GM12878 (cell line): Measurements from ENCODE around the gene HMG20B. TPM values are rescaled to one million over a fixed set of nuclear protein-coding genes. Genes with fewer than 3 reads are reported as not detected.

Experiments used
- ATAC-seq: fragments of 200-7000 bp; cut with Tn5 transposase; 3 replicates; pipeline ENCODE4 v1.9.1; 2020; ENCODE audit warnings: mild to moderate bottlenecking, moderate library complexity
- BruUV-seq: library from RNA; stranded (reverse); fragments of 400-500 nt; replicated peaks from 2 replicates; lab custom pipeline; 2021; lab: Mats Ljungman, UMichigan
- CTCF ChIA-PET: fragments of 300-600 bp; sonication (Branson Sonifier 250); formaldehyde crosslinking; extraction: SDS; loops from one replicate; lab custom pipeline; 2021; ENCODE audit warnings: inconsistent platforms; lab: Yijun Ruan, JAX
- POLR2A ChIA-PET: fragments of 350-600 bp; formaldehyde crosslinking; extraction: SDS; loops from one replicate; lab custom pipeline; 2021; ENCODE audit warnings: inconsistent platforms; lab: Charles Lee
- RAD21 ChIA-PET: fragments of 300-600 bp; sonication (Branson Sonifier 250); formaldehyde crosslinking; loops from one replicate; lab custom pipeline; 2023; ENCODE audit warnings: antibody characterized with exemption; ENCODE audit not compliant: unreplicated experiment; lab: Charles Lee
- SMC1A ChIA-PET: fragments of 300-600 bp; sonication (Branson Sonifier 250); formaldehyde crosslinking; loops from one replicate; lab custom pipeline; 2023; ENCODE audit not compliant: unreplicated experiment, uncharacterized antibody; lab: Charles Lee
- DNase-seq: peaks from one replicate; pipeline ENCODE4 v3.0.0-alpha.2; 2011; ENCODE audit warnings: low read depth, low spot score
- FAIRE-seq: peaks from 3 replicates; lab custom pipeline; 2011; peaks lifted over from hg19 to GRCh38; lab: Jason Lieb, UNC
- H2AFZ ChIP-seq: 2 replicates; pipeline ENCODE4 v1.6.0; 2011; ENCODE audit warnings: low read depth, low read length, control low read depth; ENCODE audit not compliant: control insufficient read depth
- H3K27ac ChIP-seq: 2 replicates; pipeline ENCODE4 v1.5.1; 2011; ENCODE audit warnings: control low read depth; ENCODE audit not compliant: control insufficient read depth, insufficient read depth
- H3K27me3 ChIP-seq, 2 experiments: replicated peaks in 1 of 2; 2 replicates each; pipeline versions ENCODE4 v1.6.0 to v1.6.1; 2011; ENCODE audit warnings: low read length in 1 of 2; ENCODE audit not compliant: control insufficient read depth in 2 of 2, insufficient read depth in 2 of 2
- H3K36me3 ChIP-seq, 2 experiments: 2 replicates each; pipeline ENCODE4 v1.5.1; 2011; ENCODE audit warnings: low read length in 1 of 2; ENCODE audit not compliant: control insufficient read depth in 2 of 2, insufficient read depth in 2 of 2
- H3K4me1 ChIP-seq: 2 replicates; pipeline ENCODE4 v1.6.1; 2011; ENCODE audit warnings: mild to moderate bottlenecking, low read length, moderate library complexity, mixed read lengths; ENCODE audit not compliant: control insufficient read depth, insufficient read depth
- H3K4me2 ChIP-seq: 2 replicates; pipeline ENCODE4 v1.6.0; 2011; ENCODE audit warnings: control low read depth; ENCODE audit not compliant: control insufficient read depth, insufficient read depth
- H3K4me3 ChIP-seq: fragments of 200-600 bp; sonication (generic); 2 replicates; pipeline ENCODE4 v1.5.1; 2016
- H3K79me2 ChIP-seq: 2 replicates; pipeline ENCODE4 v1.6.0; 2011; ENCODE audit warnings: low read length; ENCODE audit not compliant: control insufficient read depth, insufficient read depth
- H3K9ac ChIP-seq: 2 replicates; pipeline ENCODE4 v1.8.0; 2011; ENCODE audit warnings: low read length, control low read depth, mixed read lengths; ENCODE audit not compliant: control insufficient read depth, insufficient read depth
- H3K9me3 ChIP-seq: replicated peaks from 3 replicates; pipeline ENCODE4 v1.5.1; 2011; ENCODE audit warnings: mild to moderate bottlenecking, low read length; ENCODE audit not compliant: control insufficient read depth, insufficient read depth
- H4K20me1 ChIP-seq: 2 replicates; pipeline ENCODE4 v1.6.0; 2011; ENCODE audit not compliant: control insufficient read depth, insufficient read depth
- BHLHE40 ChIP-seq, 2 experiments: fragments of 450-650 bp in 1 of 2; IDR thresholded peaks; 2 replicates each; pipeline ENCODE4 v1.6.1; 2011 to 2017; ENCODE audit warnings: low read depth in 2 of 2, borderline replicate concordance in 1 of 2, improper control_type of control experiment in 1 of 2, low read length in 1 of 2, mild to moderate bottlenecking in 1 of 2
- CEBPB ChIP-seq, 2 experiments: fragments of 150-350 bp in 1 of 2; IDR thresholded peaks; 2 replicates each; pipeline ENCODE4 v1.6.1; 2012 to 2014; ENCODE audit warnings: low read depth in 2 of 2, low read length in 2 of 2, borderline replicate concordance in 1 of 2, inconsistent platforms in 1 of 2
- CREB1 ChIP-seq: IDR thresholded peaks from 2 replicates; pipeline ENCODE4 v1.6.1; 2012; ENCODE audit warnings: low read depth, mild to moderate bottlenecking, inconsistent platforms
- DPF2 ChIP-seq: fragments of 450-650 bp; IDR thresholded peaks from 2 replicates; pipeline ENCODE4 v1.6.1; 2017; ENCODE audit warnings: mild to moderate bottlenecking
- HDAC6 ChIP-seq: fragments of 200-600 bp; sonication (generic); IDR thresholded peaks from one replicate; pipeline ENCODE4 v1.8.0; 2017; ENCODE audit warnings: antibody characterized with exemption; ENCODE audit not compliant: unreplicated experiment
- MEF2B ChIP-seq: fragments of 450-650 bp; IDR thresholded peaks from 2 replicates; pipeline ENCODE4 v1.6.1; 2018; ENCODE audit warnings: mild to moderate bottlenecking, moderate library complexity; ENCODE audit not compliant: partially characterized antibody, poor library complexity, severe bottlenecking
- MTA2 ChIP-seq: fragments of 450-650 bp; IDR thresholded peaks from 2 replicates; pipeline ENCODE4 v1.6.1; 2016; ENCODE audit warnings: low read depth, mild to moderate bottlenecking, moderate library complexity
- NFYB ChIP-seq: IDR thresholded peaks from 2 replicates; pipeline ENCODE4 v1.6.1; 2011; ENCODE audit warnings: low read depth, mild to moderate bottlenecking, low read length, improper control_type of control experiment, moderate library complexity; ENCODE audit not compliant: insufficient read depth
- POLR2A ChIP-seq: IDR thresholded peaks from 2 replicates; pipeline ENCODE4 v1.6.1; 2011; ENCODE audit warnings: low read depth, mild to moderate bottlenecking, low read length
- RAD21 ChIP-seq: IDR thresholded peaks from 2 replicates; pipeline ENCODE4 v1.6.1; 2011; ENCODE audit warnings: mild to moderate bottlenecking, low read depth, low read length, moderate library complexity; ENCODE audit not compliant: insufficient read depth
- RB1 ChIP-seq: fragments of 450-650 bp; formaldehyde crosslinking; IDR thresholded peaks from 2 replicates; pipeline ENCODE4 v1.6.1; 2017; ENCODE audit warnings: mild to moderate bottlenecking, borderline replicate concordance
- SIN3A ChIP-seq: IDR thresholded peaks from 2 replicates; pipeline ENCODE4 v1.6.1; 2012; ENCODE audit warnings: low read depth, low read length, improper control_type of control experiment
- SIX5 ChIP-seq: IDR thresholded peaks from 2 replicates; pipeline ENCODE4 v1.6.1; 2011; ENCODE audit warnings: mild to moderate bottlenecking, low read depth, low read length, moderate library complexity; ENCODE audit not compliant: severe bottlenecking
- SUPT20H ChIP-seq: IDR thresholded peaks from 2 replicates; pipeline ENCODE4 v1.6.1; 2011; ENCODE audit warnings: low read depth, mild to moderate bottlenecking, low read length, moderate library complexity, borderline replicate concordance; ENCODE audit not compliant: control insufficient read depth
- YY1 ChIP-seq: IDR thresholded peaks from 2 replicates; pipeline ENCODE4 v1.6.1; 2011; ENCODE audit warnings: low read depth, mild to moderate bottlenecking, low read length
- ZNF207 ChIP-seq: fragments of 450-650 bp; IDR thresholded peaks from 2 replicates; pipeline ENCODE4 v1.6.1; 2014; ENCODE audit warnings: antibody characterized with exemption, mild to moderate bottlenecking, borderline replicate concordance
- ZNF384 ChIP-seq: IDR thresholded peaks from 2 replicates; pipeline ENCODE4 v1.6.1; 2012; ENCODE audit warnings: low read depth, mild to moderate bottlenecking, low read length, improper control_type of control experiment, borderline replicate concordance
- WGBS: methylation state at CpG from one replicate; pipeline ENCODE4 v1.1.6; 2016; ENCODE audit warnings: low lambda C conversion rate; ENCODE audit not compliant: insufficient replicate concordance, insufficient coverage; ENCODE audit errors: missing lambda C conversion rate; 5-methylcytosine and 5-hydroxymethylcytosine counted together
- in situ Hi-C: fragments of 300-500 bp; cut with MboI; formaldehyde crosslinking; loops from 9 replicates; pipeline ENCODE4 v1.14.3; 2018; ENCODE audit warnings: mixed read lengths
- intact Hi-C: fragments of 100-400 bp; cut with micrococcal nuclease; formaldehyde crosslinking; loops from one replicate; pipeline ENCODE4 v1.14.2; 2022; ENCODE audit not compliant: unreplicated experiment
- polyA plus RNA-seq, 11 experiments: library from polyadenylated mRNA; depleted of rRNA in 4 of 11; unstranded in 6 of 11; stranded (reverse) in 5 of 11; fragments of >200 nt; fragmentation: Nextera tagmentation in 4 of 11; fragmentation: Illumina TruSeq in 1 of 11; extraction: Ambion mirVana in 4 of 11; extraction: Trizol in 1 of 11; gene quantifications; 1 replicate in 1 of 11; 2 replicates in 10 of 11; pipeline versions ENCODE4 v1.2.1 to v1.2.3, GENCODE V29; 2011 to 2016; ENCODE audit warnings: inconsistent platforms in 2 of 11, missing spikeins in 2 of 11, low read depth in 1 of 11
- total RNA-seq, 4 experiments: library from RNA; depleted of rRNA in 3 of 4; stranded (reverse); fragments of >200 nt in 3 of 4; fragmentation: Illumina TruSeq in 1 of 4; extraction: Trizol in 1 of 4; gene quantifications; 2 replicates each; pipeline versions ENCODE4 v1.2.1 to v1.2.3, GENCODE V29; 2013 to 2021
- TF ChIP-seq, protein P1 (sequence below): fragments of 450-650 bp; IDR thresholded peaks from 2 replicates; pipeline ENCODE4 v1.6.1; 2017; ENCODE audit warnings: mild to moderate bottlenecking, moderate library complexity

HMG20B gene
- total and polyA plus RNA-seq, 10 of the 15 experiments (the other 5 are each of a cell fraction or from before 2014, with no cell fraction given) = 0.37 to 92.7 (median 47.0) TPM

DNA sequence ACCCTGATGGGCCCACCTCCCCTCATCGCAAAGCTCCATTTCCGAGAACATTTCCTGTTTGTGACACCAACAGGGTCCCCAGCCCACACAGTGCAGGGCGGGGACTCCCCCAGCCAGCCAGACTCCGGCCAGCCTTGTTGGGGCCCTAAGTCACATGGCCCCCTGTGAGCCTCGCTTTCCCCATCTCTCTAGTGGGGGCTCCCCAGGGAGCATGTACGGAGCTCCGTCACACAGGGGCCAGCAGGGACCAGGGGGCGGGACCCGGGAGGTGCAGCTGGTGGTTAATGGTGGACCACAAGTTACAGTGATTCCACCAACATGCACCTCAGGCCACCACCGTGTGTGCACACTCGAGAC, 32.2 kb downstream of the HMG20B start:
- no peaks in the 10 kb centered on the region for H3K9me3 ChIP-seq
- H3K79me2 ChIP-seq = no peaks in the 10 kb centered on the region
- ChIA-PET POLR2A (interaction anchor here (1.3 kb wide), 1 partner anchor 14 kb away, joined by 3 read pairs; no protein-coding TSS in a partner anchor), CTCF (interaction anchor here (1.5 kb wide), 2 partner anchors 18 to 60 kb away, joined by 3 to 4 read pairs; no protein-coding TSS in a partner anchor), SMC1A (no interaction called here), RAD21 (interaction anchor here (0.6 to 1.4 kb wide), 3 partner anchors 16 to 59 kb away, joined by 3 read pairs; no protein-coding TSS in a partner anchor)
- DNase-seq = peak; percentile 11
- H3K36me3 ChIP-seq = no peaks in the 10 kb centered on the region
- no peaks in the 10 kb centered on the region for H4K20me1 ChIP-seq
- no peak overlapping the region for H3K27ac ChIP-seq
- H3K27me3 ChIP-seq = no peaks in the 10 kb centered on the region
- no peak for FAIRE-seq
- intact Hi-C loops = loop anchor here (5.0 kb wide), 1 partner anchor 33 kb away; the partner anchor contains the start of gene HMG20B
- no TSS peak for BruUV-seq
- no peak overlapping the region for H3K9ac ChIP-seq
- H3K4me2 ChIP-seq = peak overlapping the region; percentile 15; the same call in 1 of the 2 replicates
- peak overlapping the region; percentile 28 for H2AFZ ChIP-seq
- in situ Hi-C loops = no loop called here
- peak; percentile 68 for ATAC-seq
- peaks cover 12% of the 10 kb centered on the region for H3K4me1 ChIP-seq
- no peak overlapping the region for H3K4me3 ChIP-seq
- WGBS = under 1% methylated on average over 11 of the region's 11 CpGs
- TF ChIP-seq MTA2 (0 out of 2 replicates have a peak, but pooled peaks have one; percentile 16), SIX5 (no peak), CREB1 (no peak), ZNF207 (no peak), POLR2A (peak; percentile 31; the same call in 1 of the 2 replicates), ZNF384 (no peak), DPF2 (peak; percentile 64; the same call in 1 of the 2 replicates), RAD21 (no peak), HDAC6 (no peak), NFYB (no peak), SUPT20H (no peak), RB1 (no peak), YY1 (0 out of 2 replicates have a peak, but pooled peaks have one; percentile 18), SIN3A (no peak), BHLHE40 (IDR thresholded peaks at IDR 0.05; ENCODE audit: borderline replicate concordance in 1 of 2, low read depth in 2 of 2, low read length in 1 of 2) (peak in 1 of 2 experiments; percentile 28; a peak in 1 of 4 replicates), CEBPB (IDR thresholded peaks at IDR 0.05; ENCODE audit: borderline replicate concordance in 1 of 2, low read depth in 2 of 2, low read length in 2 of 2) (no peak), MEF2B (peak; percentile 82)
- TF ChIP-seq, protein P1, sequence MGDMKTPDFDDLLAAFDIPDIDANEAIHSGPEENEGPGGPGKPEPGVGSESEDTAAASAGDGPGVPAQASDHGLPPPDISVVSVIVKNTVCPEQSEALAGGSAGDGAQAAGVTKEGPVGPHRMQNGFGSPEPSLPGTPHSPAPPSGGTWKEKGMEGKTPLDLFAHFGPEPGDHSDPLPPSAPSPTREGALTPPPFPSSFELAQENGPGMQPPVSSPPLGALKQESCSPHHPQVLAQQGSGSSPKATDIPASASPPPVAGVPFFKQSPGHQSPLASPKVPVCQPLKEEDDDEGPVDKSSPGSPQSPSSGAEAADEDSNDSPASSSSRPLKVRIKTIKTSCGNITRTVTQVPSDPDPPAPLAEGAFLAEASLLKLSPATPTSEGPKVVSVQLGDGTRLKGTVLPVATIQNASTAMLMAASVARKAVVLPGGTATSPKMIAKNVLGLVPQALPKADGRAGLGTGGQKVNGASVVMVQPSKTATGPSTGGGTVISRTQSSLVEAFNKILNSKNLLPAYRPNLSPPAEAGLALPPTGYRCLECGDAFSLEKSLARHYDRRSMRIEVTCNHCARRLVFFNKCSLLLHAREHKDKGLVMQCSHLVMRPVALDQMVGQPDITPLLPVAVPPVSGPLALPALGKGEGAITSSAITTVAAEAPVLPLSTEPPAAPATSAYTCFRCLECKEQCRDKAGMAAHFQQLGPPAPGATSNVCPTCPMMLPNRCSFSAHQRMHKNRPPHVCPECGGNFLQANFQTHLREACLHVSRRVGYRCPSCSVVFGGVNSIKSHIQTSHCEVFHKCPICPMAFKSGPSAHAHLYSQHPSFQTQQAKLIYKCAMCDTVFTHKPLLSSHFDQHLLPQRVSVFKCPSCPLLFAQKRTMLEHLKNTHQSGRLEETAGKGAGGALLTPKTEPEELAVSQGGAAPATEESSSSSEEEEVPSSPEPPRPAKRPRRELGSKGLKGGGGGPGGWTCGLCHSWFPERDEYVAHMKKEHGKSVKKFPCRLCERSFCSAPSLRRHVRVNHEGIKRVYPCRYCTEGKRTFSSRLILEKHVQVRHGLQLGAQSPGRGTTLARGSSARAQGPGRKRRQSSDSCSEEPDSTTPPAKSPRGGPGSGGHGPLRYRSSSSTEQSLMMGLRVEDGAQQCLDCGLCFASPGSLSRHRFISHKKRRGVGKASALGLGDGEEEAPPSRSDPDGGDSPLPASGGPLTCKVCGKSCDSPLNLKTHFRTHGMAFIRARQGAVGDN = no peak
